Measurements from ENCODE around the gene ZNF71. TPM values are rescaled to one million over a fixed set of nuclear protein-coding genes. Genes with fewer than 3 reads are reported as not detected.

ZNF71 gene
- total and polyA plus RNA-seq, 3 experiments from 2014 or later = 8.2 to 11.8 (median 8.4) TPM

DNA sequence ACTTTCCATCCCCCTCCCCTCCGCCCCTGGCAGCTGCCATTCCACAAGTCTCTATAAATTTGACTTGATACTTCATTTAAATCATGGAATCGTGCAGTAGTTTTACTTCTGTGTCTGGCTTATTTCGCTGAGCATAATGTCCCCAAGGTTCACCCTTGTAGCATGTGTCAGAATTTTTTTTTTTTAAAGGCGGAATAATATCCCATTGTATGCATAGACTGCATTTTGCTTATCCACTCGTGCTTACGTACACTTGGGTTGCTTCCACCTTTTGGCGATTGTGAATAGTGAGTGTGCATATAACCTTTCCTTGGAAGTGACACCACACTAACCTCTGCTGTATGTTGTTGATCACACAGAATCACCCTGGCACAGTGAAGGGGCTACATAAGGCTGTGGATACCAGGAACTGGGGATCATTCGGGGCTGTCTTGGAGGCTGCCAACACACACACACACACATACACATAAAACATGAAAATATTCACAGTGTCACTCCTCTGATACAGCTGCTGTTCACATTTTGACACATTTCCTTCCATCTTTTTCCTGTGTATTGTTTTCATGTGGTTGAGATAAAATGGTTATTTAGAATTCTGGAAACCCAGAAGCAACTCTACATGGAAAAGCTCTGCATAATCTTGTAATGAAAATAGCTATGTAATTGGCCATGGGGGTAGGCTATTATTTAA, 13.3 kb downstream of the ZNF71 start:
- Mint-ChIP-seq H3K4me3 (no peak overlapping the region), H3K27me3 (no peaks in the 10 kb centered on the region), H3K27ac (no peak overlapping the region), H3K4me1 (peaks cover 0 to 5% (median 5%) of the 10 kb centered on the region in 3 donors), H3K9me3 (peaks cover 49 to 98% (median 92%) of the 10 kb centered on the region in 5 donors), H3K36me3 (peaks cover 33 to 97% (median 89%) of the 10 kb centered on the region in 3 donors)
- Histone ChIP-seq H3K36me3 (ENCODE audit: insufficient read depth, low read length) (peaks cover 17% of the 10 kb centered on the region), H3K4me1 (ENCODE audit: insufficient read depth, low read length) (no peaks in the 10 kb centered on the region), H3K27ac (ENCODE audit: low read depth, low read length) (no peak overlapping the region), H3K9me3 (ENCODE audit: low read length) (peaks cover 44% of the 10 kb centered on the region), H3K27me3 (ENCODE audit: insufficient read depth, low read length, poor library complexity, severe bottlenecking) (no peaks in the 10 kb centered on the region), H3K4me3 (ENCODE audit: low read length) (no peak overlapping the region)
- POLR2A ChIA-PET = no interaction called here
- DNase-seq = no peak
- CTCF ChIA-PET = no interaction called here

DNA sequence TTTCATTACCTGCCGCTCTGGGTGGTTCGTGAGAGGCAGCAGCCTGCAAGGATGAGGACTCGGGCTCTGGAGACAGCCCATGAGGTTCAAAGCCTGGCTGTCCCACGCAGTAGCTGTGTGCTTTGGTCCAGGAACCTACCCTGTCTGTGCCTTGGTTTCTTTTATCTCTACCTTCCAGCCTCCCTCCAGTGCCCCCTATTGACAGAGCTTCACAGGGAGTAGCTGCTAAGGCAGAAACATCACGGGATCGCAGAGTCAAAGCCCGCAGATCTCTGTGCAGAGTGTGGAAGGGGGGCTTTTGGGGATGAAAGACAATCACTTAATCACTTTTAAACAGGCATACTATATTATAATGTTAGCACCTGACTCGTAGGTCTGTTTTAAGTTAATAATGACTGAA, 16.2 kb downstream of the ZNF71 start:
- H3K36me3 Mint-ChIP-seq = peaks cover 53 to 98% (median 91%) of the 10 kb centered on the region in 3 donors
- peaks cover 59% of the 10 kb centered on the region for H3K9me3 ChIP-seq (ENCODE audit: low read length)
- DNase-seq = no peak

DNA sequence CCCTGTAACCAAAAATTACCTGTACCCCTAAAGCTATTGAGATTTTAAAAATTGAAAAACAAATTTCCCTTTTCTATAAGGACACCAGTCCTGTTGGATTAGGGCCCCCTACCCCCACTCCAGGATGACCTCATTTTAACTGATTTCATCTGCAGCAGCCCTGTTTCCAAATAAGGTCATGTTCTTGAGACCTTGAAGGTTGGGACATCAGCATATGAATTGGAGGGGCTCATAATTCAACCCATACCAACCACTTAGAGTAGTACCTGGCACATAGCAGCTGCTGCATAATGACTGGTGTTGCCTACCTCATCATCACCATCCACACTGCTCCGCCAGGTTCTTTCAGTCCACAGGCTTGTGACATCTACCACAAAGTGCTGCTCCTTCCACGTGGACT, 17.6 kb downstream of the ZNF71 start:
- Mint-ChIP-seq H3K9me3 (peaks cover 66 to 100% (median 97%) of the 10 kb centered on the region in 5 donors), H3K27me3 (no peaks in the 10 kb centered on the region), H3K36me3 (peaks cover 62 to 97% (median 93%) of the 10 kb centered on the region in 3 donors), H3K4me1 (peaks cover 0 to 7% (median 6%) of the 10 kb centered on the region in 3 donors), H3K4me3 (peak overlapping the region in 1 of 7 donors; percentile 29), H3K27ac (no peak overlapping the region)
- Histone ChIP-seq H3K4me3 (ENCODE audit: low read length) (no peak overlapping the region), H3K36me3 (ENCODE audit: insufficient read depth, low read length) (peaks cover 14% of the 10 kb centered on the region), H3K27me3 (ENCODE audit: insufficient read depth, low read length, poor library complexity, severe bottlenecking) (no peaks in the 10 kb centered on the region), H3K4me1 (ENCODE audit: insufficient read depth, low read length) (no peaks in the 10 kb centered on the region), H3K9me3 (ENCODE audit: low read length) (peaks cover 58% of the 10 kb centered on the region), H3K27ac (ENCODE audit: low read depth, low read length) (no peak overlapping the region)
- DNase-seq = no peak
- ChIA-PET CTCF (no interaction called here), POLR2A (no interaction called here)

More for the DNA sequence above, 16.2 kb downstream of the ZNF71 start:
- Histone ChIP-seq H3K27me3 (ENCODE audit: insufficient read depth, low read length, poor library complexity, severe bottlenecking) (no peaks in the 10 kb centered on the region), H3K27ac (ENCODE audit: low read depth, low read length) (no peak overlapping the region), H3K4me1 (ENCODE audit: insufficient read depth, low read length) (no peaks in the 10 kb centered on the region), H3K36me3 (ENCODE audit: insufficient read depth, low read length) (peaks cover 14% of the 10 kb centered on the region), H3K4me3 (ENCODE audit: low read length) (no peak overlapping the region)
- no peak overlapping the region for H3K4me3 Mint-ChIP-seq
- no peaks in the 10 kb centered on the region for H3K27me3 Mint-ChIP-seq
- peaks cover 66 to 99% (median 94%) of the 10 kb centered on the region in 5 donors for H3K9me3 Mint-ChIP-seq
- H3K27ac Mint-ChIP-seq = no peak overlapping the region
- ChIA-PET POLR2A (no interaction called here), CTCF (no interaction called here)
- peaks cover 0 to 5% (median 5%) of the 10 kb centered on the region in 3 donors for H3K4me1 Mint-ChIP-seq

DNA sequence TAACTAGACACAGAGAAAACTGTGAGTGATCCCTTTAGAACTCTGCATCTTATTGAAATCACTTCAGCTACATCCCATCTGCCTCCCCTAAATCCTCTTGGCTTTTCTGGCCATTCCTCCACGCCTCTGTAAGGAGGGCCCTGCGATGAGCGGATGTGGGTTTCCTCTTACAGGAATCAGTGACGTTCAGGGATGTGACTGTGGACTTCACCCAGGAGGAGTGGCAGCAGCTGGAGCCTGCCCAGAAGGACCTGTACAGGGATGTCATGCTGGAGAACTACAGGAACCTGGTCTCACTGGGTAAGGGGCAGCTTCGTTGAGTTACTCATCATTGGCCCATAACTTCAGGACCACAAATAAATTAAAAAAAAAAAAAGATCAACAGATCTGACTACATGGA, 18.5 kb downstream of the ZNF71 start:
- H3K36me3 Mint-ChIP-seq = peaks cover 65 to 96% (median 92%) of the 10 kb centered on the region in 3 donors
- CTCF ChIA-PET = no interaction called here

DNA sequence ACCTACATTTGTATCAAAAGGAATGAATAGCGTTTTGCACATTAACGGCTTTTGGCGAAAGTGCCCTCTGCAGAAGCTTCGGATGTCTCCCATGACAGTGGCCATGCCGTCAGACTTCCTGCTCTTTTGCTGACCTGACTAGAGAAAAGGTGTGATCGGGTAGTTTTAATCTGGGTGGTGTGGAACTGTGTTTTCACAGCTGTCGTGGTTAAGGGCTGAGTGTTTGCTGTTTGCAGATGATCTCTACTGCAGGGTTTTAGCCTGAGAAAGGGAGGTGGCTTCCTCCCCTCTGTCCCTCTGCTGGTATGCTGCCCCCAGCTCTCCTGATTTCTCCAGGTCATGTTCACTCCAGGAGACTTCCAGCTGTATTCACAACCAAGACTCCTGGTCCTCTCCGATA, 22.4 kb downstream of the ZNF71 start:
- Histone ChIP-seq H3K36me3 (ENCODE audit: insufficient read depth, low read length) (peaks cover 19% of the 10 kb centered on the region), H3K27me3 (ENCODE audit: insufficient read depth, low read length, poor library complexity, severe bottlenecking) (no peaks in the 10 kb centered on the region), H3K9me3 (ENCODE audit: low read length) (peaks cover 45% of the 10 kb centered on the region), H3K27ac (ENCODE audit: low read depth, low read length) (no peak overlapping the region), H3K4me3 (ENCODE audit: low read length) (no peak overlapping the region), H3K4me1 (ENCODE audit: insufficient read depth, low read length) (no peaks in the 10 kb centered on the region)
- Mint-ChIP-seq H3K4me3 (no peak overlapping the region), H3K27ac (no peak overlapping the region), H3K9me3 (peaks cover 41 to 89% (median 85%) of the 10 kb centered on the region in 5 donors), H3K4me1 (peaks cover 0 to 9% (median 3%) of the 10 kb centered on the region in 3 donors), H3K27me3 (no peaks in the 10 kb centered on the region), H3K36me3 (peaks cover 57 to 90% (median 86%) of the 10 kb centered on the region in 3 donors)
- ChIA-PET POLR2A (no interaction called here), CTCF (no interaction called here)
- no peak for DNase-seq

More for the DNA sequence above, 18.5 kb downstream of the ZNF71 start:
- Mint-ChIP-seq H3K4me1 (peaks cover 0 to 9% (median 4%) of the 10 kb centered on the region in 3 donors), H3K27ac (no peak overlapping the region), H3K9me3 (peaks cover 57 to 99% (median 97%) of the 10 kb centered on the region in 5 donors), H3K4me3 (no peak overlapping the region), H3K27me3 (no peaks in the 10 kb centered on the region)
- Histone ChIP-seq H3K9me3 (ENCODE audit: low read length) (peaks cover 54% of the 10 kb centered on the region), H3K36me3 (ENCODE audit: insufficient read depth, low read length) (peaks cover 14% of the 10 kb centered on the region), H3K4me1 (ENCODE audit: insufficient read depth, low read length) (no peaks in the 10 kb centered on the region), H3K4me3 (ENCODE audit: low read length) (no peak overlapping the region), H3K27ac (ENCODE audit: low read depth, low read length) (no peak overlapping the region), H3K27me3 (ENCODE audit: insufficient read depth, low read length, poor library complexity, severe bottlenecking) (no peaks in the 10 kb centered on the region)
- no peak for DNase-seq
- POLR2A ChIA-PET = no interaction called here

DNA sequence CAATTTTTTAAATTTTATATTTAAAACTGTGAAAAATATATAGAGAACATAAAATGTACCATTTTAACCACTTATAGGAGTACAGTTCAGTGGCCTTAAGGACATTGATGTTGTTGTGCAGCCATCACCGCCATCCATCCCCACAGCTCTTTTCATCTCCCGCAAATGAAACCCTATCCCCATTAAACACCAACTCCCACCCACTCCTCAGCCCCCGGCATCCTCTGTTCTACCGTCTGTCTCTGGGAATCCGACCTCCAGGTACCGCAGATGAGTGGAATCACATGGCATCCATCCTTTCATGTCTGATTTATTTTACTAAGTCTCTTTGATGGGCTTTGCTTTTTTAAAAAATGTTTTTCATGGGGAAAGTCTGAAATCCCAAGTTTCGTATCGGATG, 24.0 kb downstream of the ZNF71 start:
- Mint-ChIP-seq H3K27me3 (no peaks in the 10 kb centered on the region), H3K4me1 (peaks cover 0 to 4% (median 3%) of the 10 kb centered on the region in 3 donors), H3K9me3 (peaks cover 38 to 88% (median 80%) of the 10 kb centered on the region in 5 donors), H3K27ac (no peak overlapping the region), H3K4me3 (no peak overlapping the region), H3K36me3 (peaks cover 54 to 88% (median 83%) of the 10 kb centered on the region in 3 donors)
- POLR2A ChIA-PET = no interaction called here
- CTCF ChIA-PET = no interaction called here
- DNase-seq = no peak
- no peaks in the 10 kb centered on the region for H3K4me1 ChIP-seq (ENCODE audit: insufficient read depth, low read length)
- peaks cover 45% of the 10 kb centered on the region for H3K9me3 ChIP-seq (ENCODE audit: low read length)
- H3K27ac ChIP-seq (ENCODE audit: low read depth, low read length) = no peak overlapping the region
- H3K27me3 ChIP-seq (ENCODE audit: insufficient read depth, low read length, poor library complexity, severe bottlenecking) = no peaks in the 10 kb centered on the region
- H3K4me3 ChIP-seq (ENCODE audit: low read length) = no peak overlapping the region
- H3K36me3 ChIP-seq (ENCODE audit: insufficient read depth, low read length) = peaks cover 20% of the 10 kb centered on the region

DNA sequence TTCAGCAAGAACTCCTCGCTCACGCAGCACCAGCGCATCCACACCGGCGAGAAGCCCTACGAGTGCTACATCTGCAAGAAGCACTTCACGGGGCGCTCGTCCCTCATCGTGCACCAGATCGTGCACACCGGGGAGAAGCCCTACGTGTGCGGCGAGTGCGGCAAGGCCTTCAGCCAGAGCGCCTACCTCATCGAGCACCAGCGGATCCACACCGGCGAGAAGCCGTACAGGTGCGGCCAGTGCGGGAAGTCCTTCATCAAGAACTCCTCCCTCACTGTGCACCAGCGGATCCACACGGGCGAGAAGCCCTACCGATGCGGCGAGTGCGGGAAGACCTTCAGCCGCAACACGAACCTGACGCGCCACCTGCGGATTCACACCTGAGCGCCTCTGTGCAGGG, 27.3 kb downstream of the ZNF71 start:
- no peak overlapping the region for H3K4me3 ChIP-seq (ENCODE audit: low read length)
- POLR2A ChIA-PET = no interaction called here
- peaks cover 35 to 72% (median 71%) of the 10 kb centered on the region in 3 donors for H3K36me3 Mint-ChIP-seq

DNA sequence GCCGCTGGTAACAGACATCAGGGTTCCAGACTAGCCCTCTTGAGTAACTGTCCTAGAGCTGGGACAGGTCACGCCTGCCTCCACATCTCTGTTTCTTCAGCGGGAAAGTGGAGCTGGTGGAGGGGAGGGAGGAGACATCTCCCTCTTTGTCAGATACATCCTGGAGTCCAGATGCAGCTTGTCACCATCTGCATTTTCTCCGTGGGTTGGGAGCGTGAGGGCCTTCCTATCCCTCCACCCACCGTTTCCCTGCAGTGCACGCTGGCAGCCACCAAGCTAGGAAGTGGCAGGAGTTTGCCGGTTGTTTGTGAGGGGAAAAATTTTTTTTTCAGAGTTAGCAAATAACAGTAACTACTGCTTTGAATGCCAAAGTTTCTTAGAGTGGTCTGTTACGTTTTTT, 27.9 kb downstream of the ZNF71 start:
- peaks cover 29% of the 10 kb centered on the region for H3K9me3 ChIP-seq (ENCODE audit: low read length)
- no peak for DNase-seq
- H3K27ac Mint-ChIP-seq = no peak overlapping the region
- no peak overlapping the region for H3K4me3 Mint-ChIP-seq
- H3K9me3 Mint-ChIP-seq = peaks cover 29 to 86% (median 69%) of the 10 kb centered on the region in 5 donors
- ChIA-PET POLR2A (no interaction called here), CTCF (no interaction called here)
- H3K27me3 ChIP-seq (ENCODE audit: insufficient read depth, low read length, poor library complexity, severe bottlenecking) = no peaks in the 10 kb centered on the region
- H3K27ac ChIP-seq (ENCODE audit: low read depth, low read length) = no peak overlapping the region
- peaks cover 29 to 65% (median 65%) of the 10 kb centered on the region in 3 donors for H3K36me3 Mint-ChIP-seq
- H3K4me1 ChIP-seq (ENCODE audit: insufficient read depth, low read length) = no peaks in the 10 kb centered on the region
- H3K4me3 ChIP-seq (ENCODE audit: low read length) = no peak overlapping the region
- H3K36me3 ChIP-seq (ENCODE audit: insufficient read depth, low read length) = peaks cover 20% of the 10 kb centered on the region
- peaks cover 0 to 1% (median 0%) of the 10 kb centered on the region in 3 donors for H3K4me1 Mint-ChIP-seq
- H3K27me3 Mint-ChIP-seq = no peaks in the 10 kb centered on the region

More for the DNA sequence above, 27.3 kb downstream of the ZNF71 start:
- H3K9me3 Mint-ChIP-seq = peaks cover 23 to 86% (median 70%) of the 10 kb centered on the region in 5 donors
- CTCF ChIA-PET = no interaction called here
- H3K27me3 ChIP-seq (ENCODE audit: insufficient read depth, low read length, poor library complexity, severe bottlenecking) = no peaks in the 10 kb centered on the region
- H3K36me3 ChIP-seq (ENCODE audit: insufficient read depth, low read length) = peaks cover 20% of the 10 kb centered on the region
- H3K27ac ChIP-seq (ENCODE audit: low read depth, low read length) = no peak overlapping the region
- H3K27ac Mint-ChIP-seq = no peak overlapping the region
- no peaks in the 10 kb centered on the region for H3K27me3 Mint-ChIP-seq
- peaks cover 33% of the 10 kb centered on the region for H3K9me3 ChIP-seq (ENCODE audit: low read length)
- H3K4me1 Mint-ChIP-seq = peaks cover 0 to 4% (median 3%) of the 10 kb centered on the region in 3 donors
- no peaks in the 10 kb centered on the region for H3K4me1 ChIP-seq (ENCODE audit: insufficient read depth, low read length)
- no peak overlapping the region for H3K4me3 Mint-ChIP-seq
- no peak for DNase-seq
